ENCODE data around the gene GP1BB.

GP1BB gene

GRCh38 chr22:19705181-19705934, 18.0 kb upstream of the GP1BB start:
- Histone ChIP-seq H3K4me1 (ENCODE audit: insufficient read depth, low read length) (no peaks in the 10 kb centered on the region), H3K4me2 (ENCODE audit: insufficient read depth, low read length) (no peak overlapping the region), H3K27me3 (ENCODE audit: insufficient read depth, low read length, poor library complexity) (no peaks in the 10 kb centered on the region), H3K9ac (ENCODE audit: low read depth, low read length) (no peak overlapping the region), H3K9me3 (ENCODE audit: insufficient read depth, low read length, severe bottlenecking) (no peaks in the 10 kb centered on the region), H2AFZ (ENCODE audit: low read depth, low read length) (no peak overlapping the region), H3K36me3 (ENCODE audit: insufficient read depth, low read length) (no peaks in the 10 kb centered on the region), H3K4me3 (ENCODE audit: low read depth in 1 of 2, low read length in 2 of 2) (no peak overlapping the region), H3K79me2 (ENCODE audit: insufficient read depth, low read length) (no peaks in the 10 kb centered on the region), H3K27ac (ENCODE audit: low read length) (no peak overlapping the region), H4K20me1 (ENCODE audit: insufficient read depth, low read length) (no peaks in the 10 kb centered on the region; the same call in 1 of the 2 replicates)
- no peak for ATAC-seq (ENCODE audit: insufficient read depth, low read depth)
- DNase-seq: no peak
- TF ChIP-seq EZH2 (IDR thresholded peaks at IDR 0.05; ENCODE audit: borderline replicate concordance, low read depth, low read length, severe bottlenecking) (no peak), CTCF (IDR thresholded peaks at IDR 0.05; ENCODE audit: borderline replicate concordance, extremely low read depth, low read length, poor library complexity, severe bottlenecking) (no peak)

- Histone ChIP-seq H3K9ac (ENCODE audit: low read depth, low read length) (no peak overlapping the region), H4K20me1 (ENCODE audit: insufficient read depth, low read length) (no peaks in the 10 kb centered on the region; the same call in 1 of the 2 replicates), H3K27ac (ENCODE audit: low read length) (no peak overlapping the region), H3K27me3 (ENCODE audit: insufficient read depth, low read length, poor library complexity) (no peaks in the 10 kb centered on the region), H3K4me1 (ENCODE audit: insufficient read depth, low read length) (no peaks in the 10 kb centered on the region), H3K4me3 (ENCODE audit: low read depth in 1 of 2, low read length in 2 of 2) (no peak overlapping the region), H2AFZ (ENCODE audit: low read depth, low read length) (no peak overlapping the region), H3K4me2 (ENCODE audit: insufficient read depth, low read length) (no peak overlapping the region), H3K36me3 (ENCODE audit: insufficient read depth, low read length) (no peaks in the 10 kb centered on the region), H3K79me2 (ENCODE audit: insufficient read depth, low read length) (no peaks in the 10 kb centered on the region), H3K9me3 (ENCODE audit: insufficient read depth, low read length, severe bottlenecking) (no peaks in the 10 kb centered on the region)
- no peak for DNase-seq
- no peak for ATAC-seq (ENCODE audit: insufficient read depth, low read depth)
- TF ChIP-seq EZH2 (IDR thresholded peaks at IDR 0.05; ENCODE audit: borderline replicate concordance, low read depth, low read length, severe bottlenecking): no peak
- no peak for TF ChIP-seq CTCF (IDR thresholded peaks at IDR 0.05; ENCODE audit: borderline replicate concordance, extremely low read depth, low read length, poor library complexity, severe bottlenecking)
Measured at GRCh38 chr22:19706661-19707151, 16.6 kb upstream of the GP1BB start.

- Histone ChIP-seq H3K4me2 (ENCODE audit: insufficient read depth, low read length) (no peak overlapping the region), H3K9me3 (ENCODE audit: insufficient read depth, low read length, severe bottlenecking) (no peaks in the 10 kb centered on the region), H3K36me3 (ENCODE audit: insufficient read depth, low read length) (no peaks in the 10 kb centered on the region), H3K27me3 (ENCODE audit: insufficient read depth, low read length, poor library complexity) (no peaks in the 10 kb centered on the region), H3K4me3 (ENCODE audit: low read depth in 1 of 2, low read length in 2 of 2) (no peak overlapping the region), H3K79me2 (ENCODE audit: insufficient read depth, low read length) (no peaks in the 10 kb centered on the region), H3K27ac (ENCODE audit: low read length) (no peak overlapping the region), H3K4me1 (ENCODE audit: insufficient read depth, low read length) (no peaks in the 10 kb centered on the region), H4K20me1 (ENCODE audit: insufficient read depth, low read length) (no peaks in the 10 kb centered on the region; the same call in 1 of the 2 replicates), H2AFZ (ENCODE audit: low read depth, low read length) (no peak overlapping the region), H3K9ac (ENCODE audit: low read depth, low read length) (no peak overlapping the region)
- no peak for DNase-seq
- TF ChIP-seq CTCF (IDR thresholded peaks at IDR 0.05; ENCODE audit: borderline replicate concordance, extremely low read depth, low read length, poor library complexity, severe bottlenecking): no peak
- no peak for TF ChIP-seq EZH2 (IDR thresholded peaks at IDR 0.05; ENCODE audit: borderline replicate concordance, low read depth, low read length, severe bottlenecking)
- no peak for ATAC-seq (ENCODE audit: insufficient read depth, low read depth)
Measured at GRCh38 chr22:19707347-19708290, 15.7 kb upstream of the GP1BB start.

Measured in DND-41 (cell line).